SJCRH30 (cell line): ENCODE results near the gene INPP5A. TPM values are rescaled to one million over a fixed set of nuclear protein-coding genes. Genes with fewer than 3 reads are reported as not detected.
"Not testable (repeated sequence)": the region's sequence is repeated elsewhere in the genome, so short reads cannot be mapped to it uniquely, and the experiment has no call there.

Experiments used
- DNase-seq, 2 experiments: peaks; one replicate each; pipeline ENCODE4 v3.0.0-alpha.2; 2015 to 2020
- H3K27ac ChIP-seq: fragments of 250-450 bp; sonication (Bioruptor Pico); 2 replicates; pipeline ENCODE4 v1.5.1; 2020; ENCODE audit warnings: mild to moderate bottlenecking, moderate library complexity
- H3K27me3 ChIP-seq: fragments of 250-450 bp; sonication (Bioruptor Pico); 2 replicates; pipeline ENCODE4 v1.5.1; 2020; ENCODE audit warnings: mild to moderate bottlenecking, moderate library complexity
- H3K36me3 ChIP-seq: fragments of 250-450 bp; sonication (Bioruptor Pico); 2 replicates; pipeline ENCODE4 v1.5.1; 2020; ENCODE audit warnings: mild to moderate bottlenecking, moderate library complexity
- H3K4me1 ChIP-seq: fragments of 250-450 bp; sonication (Bioruptor Pico); 2 replicates; pipeline ENCODE4 v1.5.1; 2020; ENCODE audit warnings: mild to moderate bottlenecking, moderate library complexity
- H3K4me3 ChIP-seq: fragments of 250-450 bp; sonication (Bioruptor Pico); 2 replicates; pipeline ENCODE4 v1.5.1; 2020; ENCODE audit warnings: mild to moderate bottlenecking, moderate library complexity
- H3K9me3 ChIP-seq: fragments of 250-450 bp; sonication (Bioruptor Pico); replicated peaks from 2 replicates; pipeline ENCODE4 v1.5.1; 2020; ENCODE audit warnings: mild to moderate bottlenecking, moderate library complexity
- total RNA-seq: library from RNA; depleted of rRNA; stranded (reverse); fragments of >200 nt; shearing (Covaris generic); gene quantifications from 2 replicates; pipeline ENCODE4 v1.2.3, GENCODE V29; 2014

Gene INPP5A
- total RNA-seq, 1 experiment from 2014 or later: 22.4 TPM

DNA sequence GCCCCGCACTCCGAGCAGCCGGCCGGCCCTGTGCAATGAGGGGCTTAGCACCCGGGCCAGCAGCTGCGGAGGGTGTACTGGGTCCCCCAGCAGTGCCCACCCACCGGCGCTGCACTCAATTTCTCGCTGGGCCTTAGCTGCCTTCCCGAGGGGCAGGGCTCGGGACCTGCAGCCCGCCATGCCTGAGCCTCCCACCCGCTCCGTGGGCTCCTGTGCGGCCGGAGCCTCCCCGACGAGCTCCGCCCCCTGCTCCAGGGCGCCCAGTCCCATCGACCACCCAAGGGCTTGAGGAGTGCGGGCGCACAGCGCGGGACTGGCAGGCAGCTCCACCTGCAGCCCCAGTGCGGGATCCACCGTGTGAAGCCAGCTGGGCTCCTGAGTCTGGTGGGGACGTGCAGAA lies 143.2 kb downstream of the INPP5A start:
- H3K36me3 ChIP-seq, H3K27me3 ChIP-seq, H3K27ac ChIP-seq, H3K9me3 ChIP-seq, H3K4me3 ChIP-seq, DNase-seq, H3K4me1 ChIP-seq: not testable (repeated sequence)

- H3K27me3 ChIP-seq: no peaks in the 10 kb centered on the region
- H3K9me3 ChIP-seq: no peaks in the 10 kb centered on the region
- no peak for DNase-seq
- H3K4me1 ChIP-seq: no peaks in the 10 kb centered on the region; the same call in 1 of the 2 replicates
- H3K27ac ChIP-seq: no peak overlapping the region
- no peak overlapping the region for H3K4me3 ChIP-seq
- no peaks in the 10 kb centered on the region for H3K36me3 ChIP-seq
Observed at GRCh38 chr10:132681858-132682755, 144.5 kb downstream of the INPP5A start.

- H3K9me3 ChIP-seq: no peaks in the 10 kb centered on the region
- H3K36me3 ChIP-seq: no peaks in the 10 kb centered on the region
- DNase-seq: no peak
- no peaks in the 10 kb centered on the region for H3K4me1 ChIP-seq
- no peak overlapping the region for H3K27ac ChIP-seq
- H3K27me3 ChIP-seq: no peaks in the 10 kb centered on the region
- H3K4me3 ChIP-seq: no peak overlapping the region
Observed at GRCh38 chr10:132684164-132684891, 146.7 kb downstream of the INPP5A start.

GRCh38 chr10:132685101-132685891 lies 147.7 kb downstream of the INPP5A start:
- Histone ChIP-seq H3K4me1 (no peaks in the 10 kb centered on the region), H3K27ac (no peak overlapping the region), H3K9me3 (no peaks in the 10 kb centered on the region), H3K4me3 (no peak overlapping the region), H3K36me3 (no peaks in the 10 kb centered on the region), H3K27me3 (no peaks in the 10 kb centered on the region)
- DNase-seq: no peak

DNA sequence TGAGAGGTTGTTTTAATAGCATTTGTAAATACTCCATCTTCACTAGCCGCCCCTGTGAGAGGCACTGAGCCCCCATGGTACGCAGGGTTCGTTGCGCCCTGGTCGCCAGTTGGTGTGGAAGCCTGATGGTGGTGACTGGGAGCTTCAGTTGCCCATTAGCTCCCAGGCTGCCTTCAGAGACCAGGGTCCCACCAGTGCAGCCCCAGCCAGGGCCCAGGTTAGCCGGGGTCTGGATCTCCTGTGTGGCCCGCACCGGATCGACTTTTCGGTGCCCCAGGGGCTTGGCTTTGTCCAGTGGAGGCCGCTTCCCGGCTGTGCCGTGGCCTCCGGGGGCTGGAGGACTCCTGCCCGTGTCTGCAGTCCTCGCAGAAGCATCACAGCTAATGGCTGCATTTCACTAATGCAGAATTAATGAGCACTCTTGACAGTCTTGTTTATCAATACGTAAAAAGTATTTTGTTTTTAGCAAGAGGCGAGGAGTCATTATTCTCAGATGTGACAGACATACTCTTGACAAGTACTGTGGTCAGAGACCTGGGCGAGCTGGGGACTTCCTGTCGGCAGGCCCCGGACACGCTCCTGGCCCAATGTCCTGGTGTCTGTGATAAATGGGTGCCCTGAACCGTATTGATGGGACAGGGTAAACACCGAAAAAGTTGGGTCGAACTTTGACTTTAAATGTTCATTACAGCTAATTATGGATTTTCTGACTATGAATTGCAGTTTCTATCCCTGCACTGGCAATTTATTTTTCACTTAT lies 148.5 kb downstream of the INPP5A start:
- Histone ChIP-seq H3K4me1 (no peaks in the 10 kb centered on the region), H3K36me3 (no peaks in the 10 kb centered on the region), H3K27ac (no peak overlapping the region), H3K27me3 (no peaks in the 10 kb centered on the region), H3K9me3 (no peaks in the 10 kb centered on the region), H3K4me3 (no peak overlapping the region)
- DNase-seq: no peak

- H3K4me1 ChIP-seq: no peaks in the 10 kb centered on the region
- H3K27me3 ChIP-seq: no peaks in the 10 kb centered on the region
- no peaks in the 10 kb centered on the region for H3K36me3 ChIP-seq
- H3K4me3 ChIP-seq: no peak overlapping the region
- H3K9me3 ChIP-seq: no peaks in the 10 kb centered on the region
- no peak overlapping the region for H3K27ac ChIP-seq
- no peak for DNase-seq
Observed at GRCh38 chr10:132687181-132687892, 149.8 kb downstream of the INPP5A start.

GRCh38 chr10:132687893-132688579 lies 150.4 kb downstream of the INPP5A start:
- Histone ChIP-seq H3K27me3 (no peaks in the 10 kb centered on the region), H3K4me1 (no peaks in the 10 kb centered on the region), H3K9me3 (no peaks in the 10 kb centered on the region), H3K27ac (no peak overlapping the region), H3K36me3 (no peaks in the 10 kb centered on the region), H3K4me3 (no peak overlapping the region)
- DNase-seq: no peak

DNA sequence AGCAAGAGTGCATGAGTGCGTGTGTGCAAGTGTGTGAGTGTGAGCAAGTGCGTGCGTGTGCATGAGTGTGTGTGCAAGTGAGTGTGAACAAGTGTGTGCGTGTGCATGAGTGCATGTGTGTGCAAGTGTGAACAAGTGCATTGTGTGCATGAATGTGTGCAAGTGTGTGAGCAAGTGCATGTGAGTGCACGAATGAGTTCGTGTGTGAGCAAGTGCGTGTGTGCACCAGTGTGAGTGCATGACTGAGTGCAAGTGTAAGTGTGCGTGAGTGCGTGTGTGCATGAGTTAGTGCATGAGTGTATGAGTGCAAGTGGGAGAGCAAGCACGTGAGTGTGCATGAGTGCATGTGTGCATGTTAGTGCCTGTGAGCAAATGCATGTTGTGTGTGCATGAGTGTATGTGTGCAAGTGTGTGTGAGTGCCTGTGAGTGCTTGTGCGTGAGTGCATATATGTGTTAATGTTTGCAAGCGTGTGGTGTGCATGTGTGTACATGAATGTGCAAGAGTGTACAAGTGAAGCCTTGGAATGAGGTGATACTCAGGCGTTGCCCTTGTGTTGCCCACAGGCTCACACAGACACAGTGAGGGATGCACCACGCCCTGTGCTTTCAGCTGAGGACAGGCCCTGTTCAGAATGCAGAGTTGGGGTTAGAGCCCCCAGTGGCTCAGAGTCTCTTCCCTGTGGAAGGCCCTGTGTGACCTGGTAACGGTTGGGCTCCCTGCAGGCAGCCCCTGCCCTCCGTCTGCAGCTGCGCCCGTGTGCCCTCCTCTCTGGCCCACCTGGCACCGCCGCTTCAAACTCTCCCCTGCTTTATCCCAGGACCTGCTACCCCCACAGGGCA lies 151.2 kb downstream of the INPP5A start:
- no peaks in the 10 kb centered on the region for H3K4me1 ChIP-seq
- H3K4me3 ChIP-seq: no peak overlapping the region
- H3K27ac ChIP-seq: no peak overlapping the region
- no peaks in the 10 kb centered on the region for H3K9me3 ChIP-seq
- no peaks in the 10 kb centered on the region for H3K27me3 ChIP-seq
- H3K36me3 ChIP-seq: no peaks in the 10 kb centered on the region
- no peak for DNase-seq

- H3K27ac ChIP-seq: no peak overlapping the region
- H3K27me3 ChIP-seq: no peaks in the 10 kb centered on the region
- no peak for DNase-seq
- no peaks in the 10 kb centered on the region for H3K9me3 ChIP-seq
- no peak overlapping the region for H3K4me3 ChIP-seq
- H3K36me3 ChIP-seq: no peaks in the 10 kb centered on the region
- H3K4me1 ChIP-seq: no peaks in the 10 kb centered on the region
Observed at GRCh38 chr10:132689721-132690360, 152.3 kb downstream of the INPP5A start.

DNA sequence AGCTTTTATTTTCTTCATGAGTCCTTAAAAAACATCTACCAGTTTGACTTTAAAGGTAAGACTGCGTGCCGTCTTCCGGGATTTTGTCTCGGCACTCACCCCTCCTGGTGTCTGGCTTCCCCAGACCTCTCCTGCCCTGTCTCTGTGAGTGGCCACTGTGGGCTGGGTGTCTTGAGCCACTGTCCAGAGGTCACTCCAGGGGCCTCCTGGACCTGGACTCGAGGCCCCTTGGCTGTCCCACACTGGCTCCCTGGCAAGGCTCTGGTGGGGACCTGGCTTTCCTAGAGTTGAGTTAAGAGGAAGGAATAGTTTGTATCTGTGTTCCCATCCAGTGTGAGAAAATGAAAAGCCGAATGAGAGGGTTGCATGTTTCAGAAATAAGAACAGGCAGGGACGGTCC lies 152.8 kb downstream of the INPP5A start:
- H3K36me3 ChIP-seq: no peaks in the 10 kb centered on the region
- H3K4me3 ChIP-seq: no peak overlapping the region
- no peak overlapping the region for H3K27ac ChIP-seq
- no peaks in the 10 kb centered on the region for H3K9me3 ChIP-seq
- no peaks in the 10 kb centered on the region for H3K27me3 ChIP-seq
- no peaks in the 10 kb centered on the region for H3K4me1 ChIP-seq
- no peak for DNase-seq

- no peak for DNase-seq
- Histone ChIP-seq H3K4me3 (no peak overlapping the region), H3K9me3 (no peaks in the 10 kb centered on the region), H3K36me3 (no peaks in the 10 kb centered on the region), H3K27me3 (no peaks in the 10 kb centered on the region), H3K27ac (no peak overlapping the region), H3K4me1 (no peaks in the 10 kb centered on the region)
Observed at GRCh38 chr10:132690821-132691610, 153.4 kb downstream of the INPP5A start.

- H3K9me3 ChIP-seq: no peaks in the 10 kb centered on the region
- H3K36me3 ChIP-seq: no peaks in the 10 kb centered on the region
- no peak for DNase-seq
- H3K27ac ChIP-seq: no peak overlapping the region
- no peaks in the 10 kb centered on the region for H3K27me3 ChIP-seq
- no peaks in the 10 kb centered on the region for H3K4me1 ChIP-seq
- no peak overlapping the region for H3K4me3 ChIP-seq
Observed at GRCh38 chr10:132691711-132692153, 154.1 kb downstream of the INPP5A start.
